Stromal cell of bone marrow (primary cell): ENCODE data around the gene AMH.

Experiments
- DNase-seq: peaks from one replicate; pipeline ENCODE4 v3.0.0-alpha.2; 2012; ENCODE audit warnings: low read depth

The AMH gene

GRCh38 chr19:2287585-2288337 is 38.6 kb downstream of the AMH start:
- no peak for DNase-seq

DNA sequence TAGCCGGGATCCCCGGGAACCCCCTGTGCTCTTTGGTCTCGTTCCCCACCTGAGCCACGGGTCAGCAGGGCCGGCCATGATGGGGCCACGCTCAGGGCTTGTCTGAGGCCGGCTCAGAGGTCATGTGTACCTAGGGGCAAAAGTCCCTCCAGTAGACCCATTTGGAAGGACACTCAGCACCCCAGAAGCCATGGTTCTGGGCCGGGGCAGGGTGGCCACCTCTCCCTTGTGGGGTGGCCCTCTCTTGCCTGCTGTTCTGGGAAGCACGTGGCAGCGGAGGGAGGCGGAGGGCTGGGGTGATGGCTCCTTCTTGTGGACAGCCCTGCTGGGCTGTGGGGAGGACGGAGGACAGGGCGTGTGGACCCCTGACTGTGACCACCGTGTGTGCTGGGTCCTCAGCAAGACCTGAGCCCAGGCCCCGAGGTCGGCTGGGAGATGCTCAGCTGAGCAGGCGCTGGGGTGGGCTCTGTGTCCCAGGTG is 39.3 kb downstream of the AMH start:
- DNase-seq, result no peak

DNA sequence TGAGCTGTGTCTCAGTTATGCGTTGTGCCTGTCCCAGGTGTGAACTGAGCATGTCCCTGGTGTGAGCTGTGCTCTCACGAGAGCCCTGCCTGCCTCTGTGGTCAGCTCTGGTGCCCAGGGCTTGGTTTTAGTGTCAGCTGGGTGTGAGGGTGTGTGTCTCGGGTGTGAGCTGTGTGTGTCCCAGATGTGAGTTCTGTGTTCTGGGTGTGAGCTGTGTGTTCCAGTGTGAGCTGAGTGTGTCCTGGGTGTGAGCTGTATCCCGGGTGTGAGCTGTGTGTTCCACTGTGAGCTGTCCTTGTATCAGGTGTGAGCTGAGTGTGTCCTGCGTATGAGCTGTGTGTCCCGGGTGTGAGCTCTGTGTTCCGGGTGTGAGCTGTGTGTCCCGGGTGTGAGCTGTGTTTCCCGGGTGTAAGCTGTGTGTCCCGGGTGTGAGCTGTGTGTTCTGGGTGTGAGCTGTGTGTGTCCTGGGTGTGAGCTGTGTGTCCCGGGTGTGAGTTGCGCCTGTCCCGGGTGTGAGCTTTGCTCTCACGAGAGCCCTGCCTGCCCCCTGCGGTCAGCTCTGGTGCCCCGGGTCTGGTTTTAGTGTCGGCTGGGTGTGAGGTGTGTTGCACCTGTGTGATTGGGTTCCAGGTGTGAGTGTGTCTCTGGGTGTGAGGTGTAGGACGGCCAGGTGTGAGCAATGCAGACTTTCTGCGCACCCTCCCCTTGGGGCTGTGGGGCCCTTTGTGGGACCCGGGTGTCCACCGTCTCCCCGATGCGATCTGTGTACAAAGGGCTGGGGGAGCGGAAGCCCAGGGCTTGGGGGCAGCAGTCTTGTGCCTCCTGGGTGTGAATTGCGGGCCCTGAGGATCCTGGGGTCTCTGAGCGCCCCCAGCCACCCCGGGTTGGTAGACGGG is 39.9 kb downstream of the AMH start:
- no peak for DNase-seq

DNA sequence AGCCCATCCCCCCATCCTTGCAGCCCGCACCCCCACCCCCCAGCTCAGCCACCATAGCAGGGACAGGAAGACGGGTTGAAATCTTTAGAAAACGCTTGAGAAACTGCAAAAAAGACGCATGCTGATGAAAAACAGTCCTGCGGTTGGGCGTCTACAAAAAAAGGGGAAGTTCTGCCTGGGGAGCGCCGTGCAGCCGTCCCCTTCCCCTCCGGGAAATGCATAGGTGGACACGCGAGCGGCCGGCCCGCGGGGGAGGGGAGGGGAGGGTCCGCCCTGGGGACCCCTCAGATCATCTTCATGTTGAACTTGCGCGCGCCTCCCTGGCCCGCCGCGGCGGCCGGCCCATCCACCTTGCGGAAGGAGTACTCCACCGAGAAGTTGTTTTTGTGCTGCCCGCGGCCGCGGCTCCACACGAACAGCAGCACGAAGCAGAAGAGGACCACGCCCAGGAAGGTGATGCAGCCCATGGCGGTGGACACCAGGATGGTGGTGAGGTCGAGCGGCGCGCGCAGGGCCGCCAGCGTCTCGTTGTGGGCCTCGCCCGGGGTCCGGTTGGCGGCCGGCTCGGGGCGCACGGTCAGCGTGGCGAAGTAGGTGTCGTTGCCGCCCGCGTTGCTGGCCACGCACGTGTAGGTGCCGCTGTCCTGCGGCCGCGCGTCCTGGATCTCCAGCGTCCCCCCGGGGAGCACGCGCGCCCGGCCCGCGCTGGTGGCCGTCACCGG is 40.8 kb downstream of the AMH start:
- no peak for DNase-seq

DNA sequence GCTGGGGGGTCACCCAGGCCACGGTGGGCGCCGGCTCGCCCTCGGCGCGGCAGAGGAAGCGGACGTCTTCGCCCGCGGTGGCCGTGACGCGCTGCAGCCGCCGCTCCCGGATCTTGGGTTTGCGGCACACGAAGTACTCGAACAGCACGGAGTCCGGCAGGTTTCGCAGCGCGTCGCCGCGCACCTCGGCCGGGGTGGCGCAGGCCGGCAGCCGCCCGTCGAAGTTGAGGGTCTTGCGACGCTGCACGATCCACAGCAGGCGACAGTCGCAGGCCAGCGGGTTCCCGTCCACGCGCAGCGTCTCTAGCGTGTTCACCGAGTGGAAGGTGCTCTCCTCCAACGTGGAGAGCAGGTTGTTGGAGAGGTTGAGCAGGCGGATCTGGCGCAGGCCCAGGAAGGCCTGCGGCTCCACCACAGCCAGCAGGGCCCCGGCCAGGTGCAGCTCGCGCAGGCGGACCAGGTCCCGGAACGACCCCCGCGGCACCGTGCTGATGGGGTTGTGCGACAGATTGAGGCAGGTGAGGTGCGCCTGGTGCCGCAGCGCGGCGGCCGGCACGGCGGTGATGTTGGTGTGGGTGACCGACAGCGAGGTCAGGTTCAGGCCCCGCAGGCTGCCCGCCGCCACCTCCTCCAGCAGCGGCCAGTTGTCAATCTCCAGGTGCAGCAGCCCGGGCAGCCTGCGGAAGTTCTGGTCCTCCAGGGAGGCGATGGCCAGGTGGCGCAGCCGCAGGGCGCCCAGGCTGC is 41.5 kb downstream of the AMH start:
- no peak for DNase-seq

- no peak for DNase-seq
These were observed 42.1 kb downstream of the AMH start for GRCh38 chr19:2291185-2291751.

DNA sequence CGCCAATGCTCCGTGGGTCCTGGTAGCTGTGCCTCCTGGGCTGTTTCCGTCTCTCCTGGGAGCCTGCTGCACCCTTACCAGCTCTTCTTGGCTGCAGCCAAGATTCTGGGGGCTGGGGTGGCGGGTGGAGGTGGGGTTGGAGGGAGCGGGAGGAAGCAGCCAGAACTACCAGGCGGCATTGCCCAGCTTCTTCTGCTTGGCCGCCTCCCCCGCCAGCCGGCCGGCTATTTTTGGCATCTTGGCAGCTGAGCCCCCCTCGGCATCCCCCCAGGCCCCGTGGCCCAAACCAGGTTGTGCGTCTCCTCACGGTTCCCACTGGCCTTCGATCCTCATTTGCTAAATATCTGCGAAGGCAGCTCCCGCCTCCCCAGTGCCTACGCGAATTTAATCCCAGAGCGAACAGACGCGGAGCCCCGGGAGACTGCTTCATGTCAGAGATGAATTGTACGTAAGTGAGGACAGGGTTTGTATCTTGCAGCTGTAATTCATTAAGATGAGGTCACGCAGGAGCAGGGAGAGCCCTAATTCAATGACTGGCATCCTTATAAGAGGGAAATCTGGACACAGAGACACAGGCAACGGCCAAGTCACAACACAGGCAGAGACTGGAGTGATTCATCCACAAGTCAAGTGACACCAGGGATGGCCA is 45.7 kb downstream of the AMH start:
- DNase-seq, result peak; percentile 62

- DNase-seq, result no peak
These were observed 47.0 kb downstream of the AMH start for GRCh38 chr19:2296141-2296540.

- no peak for DNase-seq
These were observed 51.4 kb downstream of the AMH start for GRCh38 chr19:2300533-2300932.
